ENCODE data around the gene VAX1.

The VAX1 gene

DNA sequence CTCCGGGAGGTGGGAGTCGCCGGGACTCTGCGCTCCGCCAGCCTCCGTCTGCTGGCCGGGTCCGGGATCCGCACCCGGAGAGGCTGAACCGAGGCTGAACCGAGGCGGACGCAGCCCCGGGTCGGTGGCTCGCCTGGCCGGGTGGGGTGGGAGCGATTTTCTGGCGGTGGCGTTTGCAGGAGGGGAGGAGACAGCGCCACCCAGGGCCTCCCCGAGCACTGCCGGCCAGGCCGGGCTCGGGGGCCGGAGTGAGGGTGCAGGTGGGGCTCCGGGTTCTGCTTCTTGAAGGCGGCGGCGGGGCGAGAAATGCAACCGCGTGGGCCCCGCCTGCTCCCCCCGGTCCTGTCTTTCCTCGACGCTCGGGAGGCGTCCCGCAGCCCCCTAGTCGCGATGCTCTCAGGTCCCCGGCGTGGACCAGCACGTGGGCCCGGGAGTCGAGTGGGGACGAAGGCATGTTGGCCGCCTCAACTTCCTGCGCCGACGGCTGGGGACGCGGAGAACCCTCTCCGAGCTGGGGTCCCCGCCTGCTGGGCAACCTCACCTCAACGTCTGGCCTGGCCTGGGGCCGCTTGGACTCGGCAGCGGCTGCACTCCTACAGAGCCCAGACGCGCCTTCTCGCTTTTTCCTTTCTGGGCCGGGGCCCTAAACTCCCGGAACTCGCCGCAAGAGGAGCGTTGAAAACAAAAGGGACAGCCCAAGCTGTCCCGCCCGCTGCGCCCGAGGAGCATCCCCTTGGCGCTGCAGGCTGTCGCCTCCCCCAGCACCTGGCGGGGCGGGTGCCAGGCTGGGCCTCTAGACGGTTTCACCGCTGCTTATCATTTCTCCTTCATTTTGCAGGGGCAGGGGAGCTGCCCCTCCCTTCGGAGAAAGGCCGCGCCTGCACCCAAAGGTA, 25.2 kb upstream of the VAX1 start:
- peak; percentile 9; the same call in 2 of the 3 replicates for ATAC-seq
- TF ChIP-seq ZFP3 (CRISPR knock-in tag; IDR thresholded peaks at IDR 0.05) (peak; percentile 74; the same call in 1 of the 2 replicates), ISL1 (CRISPR knock-in tag; IDR thresholded peaks at IDR 0.05) (no peak), TCF4 (CRISPR knock-in tag; IDR thresholded peaks at IDR 0.05; ENCODE audit: borderline replicate concordance) (no peak), ZNF8 (CRISPR knock-in tag; IDR thresholded peaks at IDR 0.05) (no peak), ZNF70 (CRISPR knock-in tag; IDR thresholded peaks at IDR 0.05) (no peak), CSDC2 (CRISPR knock-in tag; IDR thresholded peaks at IDR 0.05) (no peak)

DNA sequence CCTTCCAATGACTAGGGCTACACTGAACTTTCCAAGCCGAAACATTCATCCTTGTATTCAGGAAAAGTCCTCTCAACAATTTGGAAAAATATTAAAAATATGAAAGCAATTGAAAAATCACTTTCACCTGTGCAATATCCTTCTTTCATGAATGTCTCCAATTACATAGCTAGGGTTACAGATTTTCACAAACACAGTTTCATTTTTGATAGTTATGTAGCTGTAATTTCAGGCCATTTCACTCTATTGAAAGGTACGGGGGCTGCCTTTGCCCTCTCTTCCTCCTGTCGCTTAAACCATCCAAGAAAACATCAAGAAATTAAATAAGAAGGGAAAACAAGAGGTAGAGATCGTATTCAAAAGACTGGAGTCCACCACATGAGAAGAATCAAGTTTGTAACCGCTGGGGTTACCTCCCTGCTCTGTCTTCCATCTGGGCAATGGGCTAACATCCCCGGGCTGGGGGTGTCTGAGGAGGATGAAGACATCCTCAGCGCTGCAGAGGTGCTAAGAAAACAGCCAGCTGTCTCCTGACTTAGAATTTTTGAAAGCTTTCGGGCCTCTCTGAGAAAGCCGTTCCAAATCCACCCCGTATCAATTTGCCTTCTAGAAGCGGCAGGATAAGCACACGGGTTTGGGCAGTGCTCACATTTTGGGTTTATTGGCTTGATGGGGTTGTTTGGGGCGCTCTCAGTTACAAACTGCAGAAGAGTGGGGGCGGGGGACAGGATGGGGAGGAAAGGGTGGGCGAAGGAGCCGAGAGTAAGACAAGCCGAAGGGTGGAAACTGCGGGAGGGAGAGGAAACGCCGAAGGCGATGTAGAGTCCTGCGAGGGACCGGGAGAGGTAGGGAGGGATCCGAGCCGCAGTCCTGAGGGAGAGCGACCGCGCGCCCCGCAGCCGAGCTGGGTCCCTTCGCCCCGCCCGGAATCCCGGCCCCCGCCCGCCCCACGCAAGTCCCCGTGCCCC, 24.3 kb upstream of the VAX1 start:
- no peak for TF ChIP-seq TCF4 (CRISPR knock-in tag; IDR thresholded peaks at IDR 0.05; ENCODE audit: borderline replicate concordance)
- no peak for TF ChIP-seq TOX (CRISPR knock-in tag; IDR thresholded peaks at IDR 0.05; ENCODE audit: borderline replicate concordance)
- no peak for TF ChIP-seq ISL1 (CRISPR knock-in tag; IDR thresholded peaks at IDR 0.05)
- TF ChIP-seq, protein P1, sequence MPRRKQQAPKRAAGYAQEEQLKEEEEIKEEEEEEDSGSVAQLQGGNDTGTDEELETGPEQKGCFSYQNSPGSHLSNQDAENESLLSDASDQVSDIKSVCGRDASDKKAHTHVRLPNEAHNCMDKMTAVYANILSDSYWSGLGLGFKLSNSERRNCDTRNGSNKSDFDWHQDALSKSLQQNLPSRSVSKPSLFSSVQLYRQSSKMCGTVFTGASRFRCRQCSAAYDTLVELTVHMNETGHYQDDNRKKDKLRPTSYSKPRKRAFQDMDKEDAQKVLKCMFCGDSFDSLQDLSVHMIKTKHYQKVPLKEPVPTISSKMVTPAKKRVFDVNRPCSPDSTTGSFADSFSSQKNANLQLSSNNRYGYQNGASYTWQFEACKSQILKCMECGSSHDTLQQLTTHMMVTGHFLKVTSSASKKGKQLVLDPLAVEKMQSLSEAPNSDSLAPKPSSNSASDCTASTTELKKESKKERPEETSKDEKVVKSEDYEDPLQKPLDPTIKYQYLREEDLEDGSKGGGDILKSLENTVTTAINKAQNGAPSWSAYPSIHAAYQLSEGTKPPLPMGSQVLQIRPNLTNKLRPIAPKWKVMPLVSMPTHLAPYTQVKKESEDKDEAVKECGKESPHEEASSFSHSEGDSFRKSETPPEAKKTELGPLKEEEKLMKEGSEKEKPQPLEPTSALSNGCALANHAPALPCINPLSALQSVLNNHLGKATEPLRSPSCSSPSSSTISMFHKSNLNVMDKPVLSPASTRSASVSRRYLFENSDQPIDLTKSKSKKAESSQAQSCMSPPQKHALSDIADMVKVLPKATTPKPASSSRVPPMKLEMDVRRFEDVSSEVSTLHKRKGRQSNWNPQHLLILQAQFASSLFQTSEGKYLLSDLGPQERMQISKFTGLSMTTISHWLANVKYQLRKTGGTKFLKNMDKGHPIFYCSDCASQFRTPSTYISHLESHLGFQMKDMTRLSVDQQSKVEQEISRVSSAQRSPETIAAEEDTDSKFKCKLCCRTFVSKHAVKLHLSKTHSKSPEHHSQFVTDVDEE (CRISPR knock-in tag; IDR thresholded peaks at IDR 0.05) = no peak
- no peak for TF ChIP-seq GLIS3 (CRISPR knock-in tag; IDR thresholded peaks at IDR 0.05)
- TF ChIP-seq ZNF8 (CRISPR knock-in tag; IDR thresholded peaks at IDR 0.05) = no peak
- TF ChIP-seq ZFP30 (CRISPR knock-in tag; IDR thresholded peaks at IDR 0.05) = no peak
- TF ChIP-seq ZNF70 (CRISPR knock-in tag; IDR thresholded peaks at IDR 0.05) = no peak
- no peak for TF ChIP-seq BACH2 (CRISPR knock-in tag; IDR thresholded peaks at IDR 0.05; ENCODE audit: borderline replicate concordance)
- no peak for TF ChIP-seq ZC3H10 (CRISPR knock-in tag; IDR thresholded peaks at IDR 0.05)
- TF ChIP-seq ESRRG (CRISPR knock-in tag; IDR thresholded peaks at IDR 0.05) = no peak
- no peak for TF ChIP-seq ARNTL (CRISPR knock-in tag; IDR thresholded peaks at IDR 0.05; ENCODE audit: borderline replicate concordance, low read depth)
- TF ChIP-seq PPARA (CRISPR knock-in tag; IDR thresholded peaks at IDR 0.05; ENCODE audit: borderline replicate concordance) = no peak
- no peak for TF ChIP-seq RARB (CRISPR knock-in tag; IDR thresholded peaks at IDR 0.05)
- TF ChIP-seq ZFP3 (CRISPR knock-in tag; IDR thresholded peaks at IDR 0.05) = no peak
- no peak for TF ChIP-seq CSDC2 (CRISPR knock-in tag; IDR thresholded peaks at IDR 0.05)
- no peak for TF ChIP-seq POU6F1 (CRISPR knock-in tag; IDR thresholded peaks at IDR 0.05; ENCODE audit: borderline replicate concordance, low read depth)
- TF ChIP-seq, protein P2, sequence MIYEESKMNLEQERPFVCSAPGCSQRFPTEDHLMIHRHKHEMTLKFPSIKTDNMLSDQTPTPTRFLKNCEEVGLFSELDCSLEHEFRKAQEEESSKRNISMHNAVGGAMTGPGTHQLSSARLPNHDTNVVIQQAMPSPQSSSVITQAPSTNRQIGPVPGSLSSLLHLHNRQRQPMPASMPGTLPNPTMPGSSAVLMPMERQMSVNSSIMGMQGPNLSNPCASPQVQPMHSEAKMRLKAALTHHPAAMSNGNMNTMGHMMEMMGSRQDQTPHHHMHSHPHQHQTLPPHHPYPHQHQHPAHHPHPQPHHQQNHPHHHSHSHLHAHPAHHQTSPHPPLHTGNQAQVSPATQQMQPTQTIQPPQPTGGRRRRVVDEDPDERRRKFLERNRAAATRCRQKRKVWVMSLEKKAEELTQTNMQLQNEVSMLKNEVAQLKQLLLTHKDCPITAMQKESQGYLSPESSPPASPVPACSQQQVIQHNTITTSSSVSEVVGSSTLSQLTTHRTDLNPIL (CRISPR knock-in tag; IDR thresholded peaks at IDR 0.05; ENCODE audit: low read depth) = no peak
- no peak for TF ChIP-seq ZNF565 (CRISPR knock-in tag; conservative IDR thresholded peaks at IDR 0.05; ENCODE audit: low read depth)
- no peak for TF ChIP-seq SNAI2 (CRISPR knock-in tag; IDR thresholded peaks at IDR 0.05)
- peak; percentile 16 for ATAC-seq

- TF ChIP-seq ZC3H10 (CRISPR knock-in tag; IDR thresholded peaks at IDR 0.05) (no peak), TCF4 (CRISPR knock-in tag; IDR thresholded peaks at IDR 0.05; ENCODE audit: borderline replicate concordance) (no peak), BACH2 (CRISPR knock-in tag; IDR thresholded peaks at IDR 0.05; ENCODE audit: borderline replicate concordance) (no peak), ZNF70 (CRISPR knock-in tag; IDR thresholded peaks at IDR 0.05) (no peak), ZFP30 (CRISPR knock-in tag; IDR thresholded peaks at IDR 0.05) (no peak), CSDC2 (CRISPR knock-in tag; IDR thresholded peaks at IDR 0.05) (no peak), ZNF565 (CRISPR knock-in tag; conservative IDR thresholded peaks at IDR 0.05; ENCODE audit: low read depth) (no peak), TOX (CRISPR knock-in tag; IDR thresholded peaks at IDR 0.05; ENCODE audit: borderline replicate concordance) (no peak), POU6F1 (CRISPR knock-in tag; IDR thresholded peaks at IDR 0.05; ENCODE audit: borderline replicate concordance, low read depth) (no peak), ZFP3 (CRISPR knock-in tag; IDR thresholded peaks at IDR 0.05) (no peak), ARNTL (CRISPR knock-in tag; IDR thresholded peaks at IDR 0.05; ENCODE audit: borderline replicate concordance, low read depth) (no peak), SNAI2 (CRISPR knock-in tag; IDR thresholded peaks at IDR 0.05) (no peak), PPARA (CRISPR knock-in tag; IDR thresholded peaks at IDR 0.05; ENCODE audit: borderline replicate concordance) (no peak), ESRRG (CRISPR knock-in tag; IDR thresholded peaks at IDR 0.05) (no peak), ISL1 (CRISPR knock-in tag; IDR thresholded peaks at IDR 0.05) (no peak), ZNF8 (CRISPR knock-in tag; IDR thresholded peaks at IDR 0.05) (no peak), CSRNP3 (CRISPR knock-in tag; IDR thresholded peaks at IDR 0.05) (no peak)
- TF ChIP-seq, protein P2 (CRISPR knock-in tag; IDR thresholded peaks at IDR 0.05; ENCODE audit: low read depth) = no peak
- no peak for ATAC-seq
Measured at GRCh38 chr10:117161386-117162033, 23.4 kb upstream of the VAX1 start.
